ENCODE data around the gene HSP90AA1.
"Not testable (repeated sequence)": the region's sequence is repeated elsewhere in the genome, so short reads cannot be mapped to it uniquely, and the experiment has no call there.

HSP90AA1 gene

DNA sequence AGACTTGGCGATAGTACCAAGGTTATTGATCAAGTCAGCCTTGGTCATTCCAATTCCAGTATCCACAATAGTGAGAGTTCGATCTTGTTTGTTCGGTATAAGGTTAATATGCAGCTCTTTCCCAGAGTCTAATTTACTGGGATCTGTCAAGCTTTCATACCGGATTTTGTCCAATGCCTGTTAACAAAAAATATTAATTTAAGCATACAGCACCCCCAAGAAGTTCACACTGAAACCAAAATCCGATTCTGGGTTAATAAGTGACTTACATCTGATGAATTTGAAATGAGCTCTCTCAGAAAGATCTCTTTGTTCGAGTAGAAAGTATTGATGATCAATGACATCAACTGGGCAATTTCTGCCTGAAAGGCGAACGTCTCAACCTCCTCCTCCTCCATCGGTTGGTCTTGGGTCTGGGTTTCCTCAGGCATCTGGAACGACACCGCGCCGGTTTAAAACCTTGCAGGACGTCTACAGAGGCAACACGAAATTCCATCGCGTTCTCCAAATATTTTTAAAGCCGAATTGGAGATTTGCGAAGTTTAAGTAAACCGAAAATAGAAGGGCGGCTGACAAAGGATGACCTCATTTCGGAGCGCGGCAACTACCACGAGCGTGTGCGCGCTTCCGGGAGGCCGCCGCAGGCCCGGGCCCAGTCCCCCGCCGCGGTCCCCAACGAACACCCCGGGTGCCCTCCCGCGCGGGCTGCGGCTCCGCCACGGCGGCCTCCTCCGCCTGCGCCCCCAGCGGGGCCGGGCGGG is 716 bp downstream of the HSP90AA1 start:
- peaks cover 53% of the 10 kb centered on the region for H3K36me3 ChIP-seq (ENCODE audit: insufficient read depth, low read length)
- peaks cover 63% of the 10 kb centered on the region for H3K4me1 ChIP-seq (ENCODE audit: insufficient read depth, low read length)
- ATAC-seq (ENCODE audit: insufficient read depth, low read depth): peak; percentile 13
- H3K4me2 ChIP-seq (ENCODE audit: insufficient read depth, low read length): peak overlapping the region; percentile 92
- H3K4me3 ChIP-seq (ENCODE audit: low read depth in 1 of 2, low read length in 2 of 2): peak overlapping the region; percentile 86 to 90
- H2AFZ ChIP-seq (ENCODE audit: low read depth, low read length): no peak overlapping the region
- peak overlapping the region; percentile 99 for H3K9ac ChIP-seq (ENCODE audit: low read depth, low read length)
- peaks cover 52% of the 10 kb centered on the region for H4K20me1 ChIP-seq (ENCODE audit: insufficient read depth, low read length)
- peaks cover 64% of the 10 kb centered on the region for H3K79me2 ChIP-seq (ENCODE audit: insufficient read depth, low read length)
- H3K27me3 ChIP-seq (ENCODE audit: insufficient read depth, low read length, poor library complexity): no peaks in the 10 kb centered on the region
- peak overlapping the region; percentile 87 for H3K27ac ChIP-seq (ENCODE audit: low read length)
- no peaks in the 10 kb centered on the region for H3K9me3 ChIP-seq (ENCODE audit: insufficient read depth, low read length, severe bottlenecking)
- no peak for TF ChIP-seq EZH2 (IDR thresholded peaks at IDR 0.05; ENCODE audit: borderline replicate concordance, low read depth, low read length, severe bottlenecking)
- TF ChIP-seq, protein P1, sequence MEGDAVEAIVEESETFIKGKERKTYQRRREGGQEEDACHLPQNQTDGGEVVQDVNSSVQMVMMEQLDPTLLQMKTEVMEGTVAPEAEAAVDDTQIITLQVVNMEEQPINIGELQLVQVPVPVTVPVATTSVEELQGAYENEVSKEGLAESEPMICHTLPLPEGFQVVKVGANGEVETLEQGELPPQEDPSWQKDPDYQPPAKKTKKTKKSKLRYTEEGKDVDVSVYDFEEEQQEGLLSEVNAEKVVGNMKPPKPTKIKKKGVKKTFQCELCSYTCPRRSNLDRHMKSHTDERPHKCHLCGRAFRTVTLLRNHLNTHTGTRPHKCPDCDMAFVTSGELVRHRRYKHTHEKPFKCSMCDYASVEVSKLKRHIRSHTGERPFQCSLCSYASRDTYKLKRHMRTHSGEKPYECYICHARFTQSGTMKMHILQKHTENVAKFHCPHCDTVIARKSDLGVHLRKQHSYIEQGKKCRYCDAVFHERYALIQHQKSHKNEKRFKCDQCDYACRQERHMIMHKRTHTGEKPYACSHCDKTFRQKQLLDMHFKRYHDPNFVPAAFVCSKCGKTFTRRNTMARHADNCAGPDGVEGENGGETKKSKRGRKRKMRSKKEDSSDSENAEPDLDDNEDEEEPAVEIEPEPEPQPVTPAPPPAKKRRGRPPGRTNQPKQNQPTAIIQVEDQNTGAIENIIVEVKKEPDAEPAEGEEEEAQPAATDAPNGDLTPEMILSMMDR (IDR thresholded peaks at IDR 0.05; ENCODE audit: borderline replicate concordance, extremely low read depth, low read length, poor library complexity, severe bottlenecking): no peak
- DNase-seq: peak; percentile 57

- no peaks in the 10 kb centered on the region for H3K9me3 ChIP-seq (ENCODE audit: insufficient read depth, low read length, severe bottlenecking)
- no peak for DNase-seq
- no peaks in the 10 kb centered on the region for H3K27me3 ChIP-seq (ENCODE audit: insufficient read depth, low read length, poor library complexity)
- peak overlapping the region; percentile 86 to 90 for H3K4me3 ChIP-seq (ENCODE audit: low read depth in 1 of 2, low read length in 2 of 2)
- ATAC-seq (ENCODE audit: insufficient read depth, low read depth): no peak
- peaks cover 65% of the 10 kb centered on the region for H3K4me1 ChIP-seq (ENCODE audit: insufficient read depth, low read length)
- no peak for TF ChIP-seq EZH2 (IDR thresholded peaks at IDR 0.05; ENCODE audit: borderline replicate concordance, low read depth, low read length, severe bottlenecking)
- TF ChIP-seq, protein P1 (IDR thresholded peaks at IDR 0.05; ENCODE audit: borderline replicate concordance, extremely low read depth, low read length, poor library complexity, severe bottlenecking): no peak
- peak overlapping the region; percentile 87 for H3K27ac ChIP-seq (ENCODE audit: low read length)
- H3K79me2 ChIP-seq (ENCODE audit: insufficient read depth, low read length): peaks cover 67% of the 10 kb centered on the region
- H2AFZ ChIP-seq (ENCODE audit: low read depth, low read length): no peak overlapping the region
- peaks cover 58% of the 10 kb centered on the region for H4K20me1 ChIP-seq (ENCODE audit: insufficient read depth, low read length)
- H3K4me2 ChIP-seq (ENCODE audit: insufficient read depth, low read length): peak overlapping the region; percentile 92
- peaks cover 60% of the 10 kb centered on the region for H3K36me3 ChIP-seq (ENCODE audit: insufficient read depth, low read length)
- H3K9ac ChIP-seq (ENCODE audit: low read depth, low read length): peak overlapping the region; percentile 99
Measured at GRCh38 chr14:102085488-102085887, 1.4 kb downstream of the HSP90AA1 start.

- TF ChIP-seq, protein P1 (IDR thresholded peaks at IDR 0.05; ENCODE audit: borderline replicate concordance, extremely low read depth, low read length, poor library complexity, severe bottlenecking): no peak
- peak overlapping the region; percentile 86 to 90; a peak in 3 of 4 replicates for H3K4me3 ChIP-seq (ENCODE audit: low read depth in 1 of 2, low read length in 2 of 2)
- DNase-seq (no peak), ATAC-seq (ENCODE audit: insufficient read depth, low read depth) (no peak)
- H3K36me3 ChIP-seq (ENCODE audit: insufficient read depth, low read length): peaks cover 65% of the 10 kb centered on the region
- H3K9ac ChIP-seq (ENCODE audit: low read depth, low read length): peak overlapping the region; percentile 99
- H3K9me3 ChIP-seq (ENCODE audit: insufficient read depth, low read length, severe bottlenecking): no peaks in the 10 kb centered on the region
- H3K4me1 ChIP-seq (ENCODE audit: insufficient read depth, low read length): peaks cover 68% of the 10 kb centered on the region
- no peaks in the 10 kb centered on the region for H3K27me3 ChIP-seq (ENCODE audit: insufficient read depth, low read length, poor library complexity)
- peak overlapping the region; percentile 92 for H3K4me2 ChIP-seq (ENCODE audit: insufficient read depth, low read length)
- peaks cover 64% of the 10 kb centered on the region for H4K20me1 ChIP-seq (ENCODE audit: insufficient read depth, low read length)
- no peak overlapping the region for H2AFZ ChIP-seq (ENCODE audit: low read depth, low read length)
- peak overlapping the region; percentile 87; the same call in 1 of the 2 replicates for H3K27ac ChIP-seq (ENCODE audit: low read length)
- H3K79me2 ChIP-seq (ENCODE audit: insufficient read depth, low read length): peaks cover 68% of the 10 kb centered on the region
Measured at GRCh38 chr14:102084931-102085330, 1.9 kb downstream of the HSP90AA1 start.

DNA sequence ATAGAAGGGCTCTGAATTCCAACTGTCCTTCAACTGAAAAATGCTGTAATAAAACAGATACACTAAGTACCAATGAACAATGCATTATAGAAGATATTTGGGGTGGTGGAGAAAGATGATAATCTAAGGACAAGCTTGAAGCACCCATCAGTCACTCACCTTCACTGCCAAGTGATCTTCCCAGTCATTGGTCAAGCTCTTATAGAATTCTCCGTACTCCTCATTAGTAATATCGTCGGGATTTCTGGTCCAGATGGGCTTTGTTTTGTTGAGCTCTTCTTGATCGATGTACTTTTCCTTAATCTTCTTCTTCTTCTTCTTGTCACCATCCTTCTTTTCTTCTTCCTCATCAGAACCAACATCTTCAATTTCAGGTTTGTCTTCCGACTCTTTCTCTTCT is 2.3 kb downstream of the HSP90AA1 start:
- not testable (repeated sequence) for H3K9me3 ChIP-seq (ENCODE audit: insufficient read depth, low read length, severe bottlenecking); H3K27me3 ChIP-seq (ENCODE audit: insufficient read depth, low read length, poor library complexity); H2AFZ ChIP-seq (ENCODE audit: low read depth, low read length); DNase-seq; H3K27ac ChIP-seq (ENCODE audit: low read length); ATAC-seq (ENCODE audit: insufficient read depth, low read depth)
- Histone ChIP-seq H3K36me3 (ENCODE audit: insufficient read depth, low read length) (peaks cover 69% of the 10 kb centered on the region), H3K4me1 (ENCODE audit: insufficient read depth, low read length) (peaks cover 68% of the 10 kb centered on the region), H3K4me3 (ENCODE audit: low read depth in 1 of 2, low read length in 2 of 2) (peak overlapping the region; percentile 86 to 90; a peak in 3 of 4 replicates), H3K79me2 (ENCODE audit: insufficient read depth, low read length) (peaks cover 68% of the 10 kb centered on the region), H4K20me1 (ENCODE audit: insufficient read depth, low read length) (peaks cover 67% of the 10 kb centered on the region), H3K9ac (ENCODE audit: low read depth, low read length) (peak overlapping the region; percentile 99), H3K4me2 (ENCODE audit: insufficient read depth, low read length) (peak overlapping the region; percentile 92)
